NCI-H774 (cell line): ENCODE data around the gene GALNT10.
A peak's percentile ranks its signal among the peaks of the same experiment; 100 is the strongest.

ENCODE experiments used
- DNase-seq: peaks from one replicate; lab custom pipeline; 2025; lab: John Stamatoyannopoulos, UW

The GALNT10 gene

DNA sequence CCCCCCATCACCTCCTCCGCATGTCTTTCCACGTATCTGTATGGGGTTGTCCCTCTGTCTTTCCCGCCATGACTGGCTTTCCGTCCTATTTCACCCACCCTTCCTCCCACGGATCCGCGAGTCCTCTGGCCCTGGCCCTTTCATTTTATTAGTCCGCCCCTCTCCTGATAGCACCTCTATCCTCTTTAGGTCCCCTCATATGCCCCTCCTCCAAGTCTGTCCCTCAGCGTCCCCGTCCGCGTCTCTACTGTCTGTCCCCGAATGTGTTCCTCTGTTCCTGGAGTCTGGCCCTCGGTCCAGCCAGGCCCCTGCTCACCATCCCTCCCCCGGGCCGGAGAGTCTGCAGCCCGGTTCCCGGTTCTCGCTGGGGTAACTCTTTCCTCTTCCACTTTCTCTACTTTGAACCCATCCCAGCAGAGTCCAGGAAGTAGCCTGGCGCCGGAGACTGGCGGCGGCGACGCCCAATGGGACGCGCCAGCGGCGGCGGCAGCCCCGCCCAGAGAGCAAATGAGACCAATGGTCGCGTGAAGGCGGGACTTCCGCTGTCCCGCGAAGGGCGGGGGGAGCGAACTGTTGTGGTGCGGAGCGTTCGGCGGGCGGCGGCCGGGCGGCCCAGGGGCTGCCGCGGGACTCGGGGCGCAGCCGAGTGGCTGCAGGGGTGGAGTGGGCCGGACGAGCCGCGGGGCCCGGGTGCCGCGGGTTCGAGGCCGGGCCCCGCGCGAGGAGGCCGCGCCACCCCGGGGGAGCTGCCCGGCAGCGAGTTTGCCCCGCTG, 255.1 kb downstream of the GALNT10 start, which contains the start of gene SAP30L:
Gene SAP30L, plus strand, starts transcription at position 576 of the 773 bp plus-strand sequence. CDS start 608 bp downstream, outside the sequence.
- DNase-seq, result peak; percentile 89

DNA sequence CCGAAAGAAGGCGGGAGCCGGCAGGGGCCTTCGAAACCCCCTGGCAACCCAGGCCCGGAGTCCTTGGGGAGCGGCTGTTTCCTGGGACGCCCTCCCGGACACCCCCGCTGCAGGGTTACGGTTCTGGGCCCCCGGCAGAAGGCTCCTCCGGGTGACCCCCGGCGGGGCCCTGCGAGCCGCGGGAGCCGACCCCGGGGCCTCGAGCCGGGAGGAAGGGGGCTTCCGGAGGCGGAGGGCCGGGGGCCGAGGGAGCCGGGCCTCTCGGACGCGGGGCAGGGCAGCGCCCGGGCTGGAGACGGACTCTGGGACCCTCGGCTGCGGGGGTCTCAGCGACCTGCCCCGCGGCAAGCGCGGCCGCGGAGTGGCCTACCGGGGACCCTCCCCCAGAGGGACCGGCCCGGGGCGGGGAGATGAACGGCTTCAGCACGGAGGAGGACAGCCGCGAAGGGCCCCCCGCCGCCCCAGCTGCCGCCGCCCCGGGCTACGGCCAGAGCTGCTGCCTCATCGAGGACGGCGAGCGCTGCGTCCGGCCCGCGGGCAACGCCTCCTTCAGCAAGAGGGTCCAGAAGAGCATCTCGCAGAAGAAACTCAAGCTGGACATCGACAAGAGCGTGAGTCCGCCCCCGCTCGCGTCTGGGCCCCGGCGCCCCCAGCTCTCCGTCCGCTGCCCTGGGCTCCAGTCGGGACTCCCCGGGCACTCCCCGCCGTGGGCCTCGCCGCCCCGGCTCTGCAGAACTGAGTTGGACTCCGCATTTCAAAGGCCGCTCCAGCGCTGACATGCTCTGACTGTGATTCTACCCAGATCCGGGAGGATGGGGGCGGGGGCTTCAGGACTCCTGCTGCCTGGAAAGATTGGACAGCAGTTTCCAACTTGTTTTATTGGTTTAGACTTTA, 255.9 kb downstream of the GALNT10 start:
- no peak for DNase-seq

DNA sequence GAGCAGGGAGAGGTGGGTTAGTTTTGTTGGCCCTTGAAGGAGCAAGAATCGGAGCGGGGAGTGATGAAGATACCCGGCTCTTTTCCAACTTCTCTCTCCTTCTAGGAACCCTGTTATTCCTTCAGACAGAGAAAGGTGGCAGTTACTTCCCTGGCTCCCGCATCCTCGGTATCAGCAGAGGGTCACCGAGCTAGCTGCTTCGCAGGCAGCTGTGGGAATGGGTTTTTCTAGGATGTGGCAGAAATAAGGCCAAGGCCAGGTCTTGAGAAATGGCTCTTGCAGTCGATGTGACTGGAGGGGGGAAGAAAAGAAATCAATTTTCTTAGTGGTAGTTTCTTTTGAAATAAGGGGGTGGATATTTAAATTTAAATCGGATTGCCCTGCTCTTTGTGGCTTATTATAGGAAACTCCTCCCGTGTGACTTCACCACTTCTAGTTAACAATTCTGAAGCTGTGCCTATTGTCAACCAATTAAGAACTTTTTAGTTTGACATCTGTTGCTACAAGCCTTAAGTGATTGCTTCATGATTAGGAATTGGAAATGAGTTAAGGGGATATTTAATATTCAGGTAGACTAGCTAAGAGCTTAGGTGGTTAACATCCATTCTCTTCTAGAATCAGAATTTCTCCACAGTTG, 256.7 kb downstream of the GALNT10 start:
- DNase-seq, result no peak

DNA sequence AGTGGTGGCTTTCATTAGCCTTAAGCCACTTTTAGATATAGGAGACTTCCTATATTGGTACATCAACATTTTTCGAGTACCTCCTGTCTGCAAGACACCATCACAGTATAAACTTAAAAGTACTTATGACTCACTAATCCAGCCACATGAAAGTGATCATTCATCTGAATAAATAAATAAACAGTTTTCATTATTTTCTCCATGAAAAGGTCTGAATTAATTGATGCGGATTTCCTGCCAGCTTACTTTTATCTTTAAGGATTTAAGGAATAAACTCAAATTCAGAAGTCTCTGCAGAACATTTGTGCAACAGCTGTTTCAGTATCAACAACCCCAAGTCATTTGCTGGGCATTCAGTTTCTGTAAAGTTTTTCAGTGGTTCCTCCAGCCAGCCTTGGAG, 259.3 kb downstream of the GALNT10 start:
- no peak for DNase-seq

DNA sequence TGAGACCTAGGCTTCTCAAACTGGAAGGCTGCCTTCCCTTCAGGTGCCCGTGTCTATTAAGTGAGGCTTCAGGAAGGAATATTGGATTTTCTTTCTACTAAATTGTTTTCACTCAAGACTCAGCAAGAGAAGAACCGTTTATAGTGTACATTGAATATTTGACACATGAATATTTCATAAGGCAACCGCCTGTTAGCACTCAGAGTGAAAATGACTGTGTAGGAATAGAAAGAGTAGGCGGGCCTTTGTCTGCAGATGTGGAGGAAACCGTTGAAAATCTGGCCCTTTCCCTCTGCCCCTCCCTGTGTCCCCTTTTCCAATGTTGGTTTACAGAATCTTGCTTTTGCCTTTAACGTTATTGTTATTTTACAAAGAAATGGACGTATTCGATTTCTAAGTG, 261.4 kb downstream of the GALNT10 start:
- no peak for DNase-seq

DNA sequence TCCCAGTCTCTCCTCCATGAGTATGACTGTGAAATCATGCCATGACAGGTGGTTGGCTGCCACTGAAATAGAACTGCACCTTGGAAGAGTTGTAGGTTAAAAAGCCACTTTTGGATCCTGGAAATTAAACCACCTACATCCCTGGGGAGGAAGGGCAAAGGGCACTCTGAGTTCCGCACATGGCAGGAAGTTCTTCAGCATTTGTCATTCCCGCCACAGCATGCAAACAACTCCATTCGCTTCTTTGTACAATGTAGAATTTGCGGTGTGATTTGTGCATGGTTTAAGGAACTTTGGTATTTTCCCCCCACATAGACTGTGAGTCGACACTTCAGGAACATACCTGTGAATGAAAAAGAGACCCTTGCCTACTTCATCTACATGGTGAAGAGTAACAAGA, 265.1 kb downstream of the GALNT10 start:
- DNase-seq, result no peak

DNA sequence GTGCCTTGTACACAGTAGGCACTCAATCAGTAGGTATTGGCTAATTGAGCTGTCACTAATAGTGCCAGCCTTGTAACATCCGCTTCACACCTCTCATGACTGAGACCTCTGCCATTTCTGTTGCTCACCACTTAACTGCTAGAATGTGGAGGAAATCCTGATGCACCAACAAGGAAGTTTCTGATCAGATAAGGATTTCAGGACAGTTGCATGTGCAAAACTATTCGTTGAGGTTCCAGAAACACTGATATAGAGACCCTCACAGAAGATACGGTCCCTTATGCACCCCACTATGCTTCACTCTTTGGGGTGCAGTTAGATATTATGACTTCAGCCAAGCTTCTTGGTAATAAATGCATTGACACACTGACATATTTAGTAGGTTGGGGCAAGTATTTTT, 266.0 kb downstream of the GALNT10 start:
- DNase-seq, result no peak

DNA sequence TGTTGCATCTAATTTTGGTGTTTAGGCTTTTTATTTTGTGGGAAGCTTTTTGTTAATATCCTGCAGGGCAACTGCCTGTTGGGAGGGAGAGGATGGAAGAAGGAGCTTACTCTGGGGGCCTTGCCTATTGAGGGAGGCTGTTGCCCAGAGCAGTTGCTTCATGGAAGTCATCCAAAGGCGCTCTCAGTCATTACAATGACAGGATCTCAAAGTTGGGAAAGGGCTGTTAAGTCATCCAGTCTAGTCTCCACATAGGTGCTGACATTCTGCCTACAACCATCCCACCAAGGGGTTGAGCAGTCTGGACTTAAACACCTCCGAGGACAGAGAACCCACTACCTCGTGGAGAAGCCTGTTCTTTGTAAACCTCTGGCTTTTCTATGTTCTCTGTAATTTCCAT, 268.5 kb downstream of the GALNT10 start:
- no peak for DNase-seq

DNA sequence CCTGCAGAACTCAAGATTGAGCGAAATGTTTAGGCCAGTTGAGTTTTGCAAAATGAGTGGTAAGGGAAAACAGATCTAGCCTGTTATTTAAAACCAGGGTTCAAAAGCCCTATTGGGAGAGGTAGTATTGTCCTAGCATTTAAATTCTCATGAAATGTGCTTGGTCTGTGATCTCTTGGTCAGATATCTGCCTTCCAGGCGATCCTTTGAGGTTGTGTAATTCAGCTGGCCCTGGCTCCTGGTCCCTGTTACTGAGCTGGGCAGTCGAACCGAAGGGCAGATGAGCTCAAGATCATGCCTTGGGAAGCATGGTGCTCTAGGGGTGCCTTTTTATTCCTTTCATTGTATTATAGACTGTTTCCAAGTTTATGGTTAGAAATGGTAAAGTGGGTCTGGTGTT, 269.6 kb downstream of the GALNT10 start:
- DNase-seq, result no peak

DNA sequence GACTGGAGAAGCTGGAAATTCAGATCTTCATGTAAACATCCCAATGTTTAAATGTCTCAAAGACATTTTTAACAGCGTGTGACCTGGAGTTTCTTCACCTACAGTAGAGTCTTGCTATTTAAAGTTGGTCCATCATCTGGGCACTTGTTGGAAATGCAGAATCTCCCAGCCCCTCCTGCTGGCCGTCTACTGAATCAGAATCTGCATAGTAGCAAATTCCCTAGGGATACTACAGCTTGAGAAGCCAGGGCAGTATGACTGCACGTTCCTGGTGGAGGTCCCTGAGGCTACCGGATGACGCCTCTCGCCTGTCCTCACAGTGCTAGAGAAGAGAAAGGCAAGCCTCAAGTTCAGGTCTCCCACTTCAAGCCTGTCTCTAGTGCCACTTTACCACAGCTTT, 271.0 kb downstream of the GALNT10 start:
- no peak for DNase-seq

DNA sequence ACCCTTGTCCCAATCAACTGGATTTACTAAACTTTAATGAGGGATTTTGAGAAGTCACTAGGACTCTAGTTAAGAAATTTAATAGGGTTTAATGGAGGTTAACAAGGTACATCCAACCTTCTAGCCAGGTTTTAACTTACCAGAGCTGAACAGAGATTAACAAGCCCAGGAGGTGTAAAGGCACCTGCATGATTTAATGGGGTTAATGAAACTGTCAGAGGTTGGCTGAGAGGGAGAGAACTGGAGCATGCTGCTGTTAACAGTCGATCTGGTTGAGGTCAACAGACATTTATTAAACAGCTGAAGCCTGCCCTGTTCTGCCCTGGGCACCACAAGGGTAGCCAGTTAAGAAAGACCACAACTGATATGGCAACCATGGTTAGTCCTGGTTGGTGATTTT, 273.9 kb downstream of the GALNT10 start:
- DNase-seq, result no peak

DNA sequence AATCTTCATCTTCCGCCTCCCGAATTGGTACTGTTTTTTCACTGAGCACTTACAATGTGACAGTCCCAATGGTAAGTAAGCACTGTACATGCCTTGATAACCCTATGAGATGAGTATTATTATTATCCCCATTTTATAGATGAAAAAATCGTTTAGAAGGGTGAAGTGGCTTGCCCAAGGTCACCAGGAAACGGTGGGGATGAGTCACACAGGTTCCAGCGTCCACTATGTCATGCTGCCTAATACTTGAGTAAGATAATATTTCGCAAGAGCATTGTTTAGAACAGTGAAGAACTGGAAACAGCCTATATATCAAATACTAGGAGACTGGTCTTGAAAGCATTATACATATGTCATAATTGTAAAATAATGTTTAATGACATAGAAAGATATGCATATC, 274.6 kb downstream of the GALNT10 start:
- DNase-seq, result no peak

DNA sequence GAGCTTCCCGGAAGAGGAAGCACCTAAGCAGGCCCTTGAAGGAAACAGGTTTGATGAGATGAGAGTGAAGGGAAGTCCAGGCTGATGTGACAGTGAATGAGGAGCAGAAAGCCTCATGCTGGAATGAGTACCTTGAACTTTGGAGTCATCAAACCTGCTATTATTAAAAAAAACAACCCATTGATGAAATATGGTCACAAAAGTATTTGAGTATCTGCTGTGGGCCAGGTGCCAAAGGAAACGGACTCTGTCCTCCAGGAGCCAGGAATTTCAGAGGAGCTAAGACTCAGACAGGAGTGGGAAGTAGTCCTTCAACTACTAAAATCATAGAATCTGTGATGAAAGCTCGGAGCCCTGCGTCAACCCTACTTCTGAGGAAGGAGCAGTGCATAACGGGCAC, 275.6 kb downstream of the GALNT10 start:
- DNase-seq, result no peak

DNA sequence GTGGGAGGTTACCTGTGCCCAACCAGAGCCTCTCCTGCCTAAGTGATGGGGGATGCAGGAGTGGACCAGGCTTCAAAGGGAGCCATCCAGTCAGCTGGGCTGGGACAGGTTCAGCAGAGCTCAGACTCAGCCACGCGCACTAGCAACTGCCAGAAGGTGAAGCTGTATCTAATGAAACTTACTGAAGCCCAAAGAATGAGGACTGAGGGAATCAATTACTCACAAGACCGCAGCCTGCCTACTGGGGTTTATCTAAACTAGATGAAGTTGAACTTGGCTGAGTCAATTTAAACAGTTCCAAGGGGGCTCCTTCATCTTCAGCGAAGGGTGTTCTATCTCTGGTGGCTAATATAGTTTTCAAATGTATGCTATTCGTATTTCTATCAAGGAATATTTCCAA, 276.1 kb downstream of the GALNT10 start:
- DNase-seq, result no peak

DNA sequence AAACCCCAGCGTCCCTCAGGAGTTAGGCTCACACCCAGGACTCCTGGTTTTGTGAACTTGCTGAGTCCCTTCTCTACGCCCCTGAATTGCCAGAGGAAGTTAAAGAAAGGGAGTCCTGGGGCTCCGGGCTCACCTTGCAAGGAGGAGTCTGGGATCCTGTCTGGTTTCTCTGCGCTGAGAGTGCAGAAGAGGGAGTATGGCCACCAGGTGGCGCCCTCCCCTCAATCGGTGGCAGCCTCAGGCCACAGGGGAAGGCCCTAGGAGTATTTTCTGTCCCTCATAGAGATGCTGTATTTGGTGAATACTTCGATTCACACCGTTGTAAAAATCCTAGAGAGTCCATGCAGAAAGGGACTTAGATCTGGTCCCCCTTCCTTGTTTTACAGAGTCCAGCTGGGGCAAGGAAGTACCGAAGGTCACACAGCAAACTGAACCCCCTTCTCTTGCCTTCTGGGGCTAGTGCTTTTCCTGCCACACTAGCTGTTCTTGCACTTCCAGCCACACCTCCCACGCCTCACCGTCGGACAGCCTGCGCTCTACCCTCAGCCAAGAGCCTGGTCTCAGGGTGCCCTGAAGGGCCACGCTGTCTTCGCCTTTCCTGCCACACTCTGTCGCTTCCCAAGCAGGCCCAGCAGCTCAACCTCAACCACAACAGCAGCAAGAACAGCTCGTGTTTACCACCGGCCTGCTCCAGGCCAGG, 277.3 kb downstream of the GALNT10 start:
- peak; percentile 32 for DNase-seq

DNA sequence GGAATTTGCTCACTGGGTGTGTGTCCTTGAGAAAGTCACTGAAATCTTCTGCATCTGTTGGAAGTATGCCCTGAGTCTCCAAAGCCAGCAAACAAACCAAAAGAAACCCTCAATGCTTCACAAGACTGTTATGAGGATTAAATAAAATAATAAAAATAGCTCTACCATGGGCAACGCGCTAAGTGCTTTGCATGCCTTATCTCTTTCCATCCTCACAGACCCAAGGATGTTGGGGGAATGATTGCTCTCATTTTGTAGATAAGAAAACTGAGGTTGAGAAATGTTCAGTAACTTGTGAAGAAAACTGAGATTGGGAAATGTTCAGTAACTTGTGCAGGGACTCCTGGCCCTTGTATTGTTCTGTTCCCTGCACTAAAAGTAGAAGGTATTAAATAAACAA, 279.6 kb downstream of the GALNT10 start:
- no peak for DNase-seq
